SK-N-SH treated with all-trans-retinoic acid at 6 μM for 48 hours (cell line): Measurements from ENCODE around the gene FKBP3.

Source experiments
- ESRRG ChIP-seq: fragments of 250-450 bp; sonication (Bioruptor Pico); IDR thresholded peaks from 2 replicates; pipeline ENCODE4 v1.6.1; 2021; ENCODE audit warnings: mild to moderate bottlenecking
- TCF4 ChIP-seq: fragments of 250-450 bp; sonication (Bioruptor Pico); IDR thresholded peaks from 2 replicates; pipeline ENCODE4 v1.8.0; 2021; ENCODE audit warnings: mild to moderate bottlenecking, moderate library complexity, borderline replicate concordance
- ZFP3 ChIP-seq: fragments of 250-450 bp; sonication (Bioruptor Pico); IDR thresholded peaks from 2 replicates; pipeline ENCODE4 v1.5.0; 2020; ENCODE audit warnings: mild to moderate bottlenecking, moderate library complexity

DNA sequence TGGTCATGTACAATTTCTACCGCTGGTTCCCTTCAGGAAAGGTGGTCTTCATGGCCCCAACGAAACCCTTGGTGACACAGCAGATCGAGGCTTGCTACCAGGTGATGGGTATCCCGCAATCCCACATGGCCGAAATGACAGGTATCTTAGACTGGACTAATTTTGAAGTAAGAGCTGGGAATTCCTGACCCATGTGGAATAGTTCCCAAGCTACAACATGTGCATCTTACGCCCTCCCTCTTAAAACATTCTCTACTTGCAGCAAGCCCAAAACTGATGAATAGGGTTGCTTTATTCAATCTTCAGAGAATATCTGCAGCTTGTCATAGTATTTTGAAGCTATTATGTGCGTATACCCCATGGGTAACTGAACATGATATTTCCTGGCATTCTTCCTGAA is 2.1 kb upstream of the FKBP3 start:
- TF ChIP-seq ESRRG (CRISPR knock-in tag), result no peak
- TF ChIP-seq TCF4, result no peak
- TF ChIP-seq ZFP3 (CRISPR knock-in tag), result no peak
